Measurements from ENCODE around the gene TFF3.

DNA sequence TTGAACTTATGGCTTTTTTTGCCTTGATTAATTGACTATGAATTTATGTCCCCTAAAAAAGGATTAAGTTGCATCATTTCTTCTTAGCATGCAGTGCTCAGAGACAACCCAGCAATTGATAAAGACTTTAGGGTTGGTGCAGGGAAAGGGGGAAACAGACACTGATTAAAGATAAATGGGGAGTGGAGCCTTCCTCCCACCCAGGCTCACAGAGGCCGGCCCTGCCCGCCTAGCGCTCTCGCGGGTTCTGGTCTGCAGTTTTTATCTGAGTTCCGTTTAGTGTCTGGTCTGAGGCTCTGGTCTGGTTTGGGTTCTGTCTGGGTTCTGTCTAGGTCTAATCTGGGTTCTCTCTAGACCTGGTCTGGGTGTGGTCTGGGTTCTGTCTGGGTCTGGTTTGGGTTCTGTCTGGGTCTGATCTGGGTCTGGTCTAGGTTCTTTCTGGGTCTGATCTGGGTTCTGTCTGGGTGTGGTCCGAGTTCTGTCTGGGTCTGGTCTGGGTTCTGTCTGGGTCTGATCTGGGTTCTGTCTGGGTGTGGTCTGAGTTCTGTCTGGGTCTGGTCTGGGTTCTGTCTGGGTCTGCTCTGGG lies 48.1 kb downstream of the TFF3 start:
- TF ChIP-seq, protein P1, sequence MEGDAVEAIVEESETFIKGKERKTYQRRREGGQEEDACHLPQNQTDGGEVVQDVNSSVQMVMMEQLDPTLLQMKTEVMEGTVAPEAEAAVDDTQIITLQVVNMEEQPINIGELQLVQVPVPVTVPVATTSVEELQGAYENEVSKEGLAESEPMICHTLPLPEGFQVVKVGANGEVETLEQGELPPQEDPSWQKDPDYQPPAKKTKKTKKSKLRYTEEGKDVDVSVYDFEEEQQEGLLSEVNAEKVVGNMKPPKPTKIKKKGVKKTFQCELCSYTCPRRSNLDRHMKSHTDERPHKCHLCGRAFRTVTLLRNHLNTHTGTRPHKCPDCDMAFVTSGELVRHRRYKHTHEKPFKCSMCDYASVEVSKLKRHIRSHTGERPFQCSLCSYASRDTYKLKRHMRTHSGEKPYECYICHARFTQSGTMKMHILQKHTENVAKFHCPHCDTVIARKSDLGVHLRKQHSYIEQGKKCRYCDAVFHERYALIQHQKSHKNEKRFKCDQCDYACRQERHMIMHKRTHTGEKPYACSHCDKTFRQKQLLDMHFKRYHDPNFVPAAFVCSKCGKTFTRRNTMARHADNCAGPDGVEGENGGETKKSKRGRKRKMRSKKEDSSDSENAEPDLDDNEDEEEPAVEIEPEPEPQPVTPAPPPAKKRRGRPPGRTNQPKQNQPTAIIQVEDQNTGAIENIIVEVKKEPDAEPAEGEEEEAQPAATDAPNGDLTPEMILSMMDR (conservative IDR thresholded peaks at IDR 0.05 in 1 of 2, IDR thresholded peaks at IDR 0.05 in 1 of 2; ENCODE audit: low read depth in 1 of 2, low read length in 2 of 2) = no peak
- TF ChIP-seq EZH2 (IDR thresholded peaks at IDR 0.05; ENCODE audit: low read length, missing control alignments) = no peak
